ENCODE results near the gene EEF1B2. TPM values are rescaled to one million over a fixed set of nuclear protein-coding genes. Genes with fewer than 3 reads are reported as not detected.
"Not testable (repeated sequence)": the region's sequence is repeated elsewhere in the genome, so short reads cannot be mapped to it uniquely, and the experiment has no call there.

Gene EEF1B2
- total RNA-seq, 2 experiments from 2014 or later, result 639 to 650 TPM

GRCh38 chr2:206150631-206151030, 9.1 kb upstream of the EEF1B2 start:
- peaks cover 29% of the 10 kb centered on the region for H3K36me3 Mint-ChIP-seq (ENCODE audit: low read depth)
- POLR2A ChIA-PET, result no interaction called here
- peak overlapping the region; percentile 55 for H3K27ac Mint-ChIP-seq
- no peak overlapping the region for H3K4me3 Mint-ChIP-seq
- CTCF ChIA-PET, result interaction anchor here (0.9 kb wide), 1 partner anchor 10 kb away, joined by 3 read pairs; no protein-coding TSS in a partner anchor
- peaks cover 11% of the 10 kb centered on the region for H3K4me1 Mint-ChIP-seq
- H3K27me3 Mint-ChIP-seq, result no peaks in the 10 kb centered on the region
- no peak for DNase-seq
- no peaks in the 10 kb centered on the region for H3K9me3 Mint-ChIP-seq

GRCh38 chr2:206154197-206154596, 5.5 kb upstream of the EEF1B2 start:
- peaks cover 2% of the 10 kb centered on the region for H3K9me3 Mint-ChIP-seq
- DNase-seq, result no peak
- H3K36me3 Mint-ChIP-seq (ENCODE audit: low read depth), result peaks cover 18% of the 10 kb centered on the region
- CTCF ChIA-PET, result interaction anchor here (0.6 to 1.7 kb wide), 3 partner anchors 10 to 1517 kb away, joined by 3 to 4 read pairs (median 4); no protein-coding TSS in a partner anchor
- H3K4me1 Mint-ChIP-seq, result peaks cover 28% of the 10 kb centered on the region
- POLR2A ChIA-PET, result interaction anchor here (0.7 kb wide), 1 partner anchor 276 kb away, joined by 4 read pairs; no protein-coding TSS in a partner anchor
- H3K4me3 Mint-ChIP-seq, result no peak overlapping the region
- no peaks in the 10 kb centered on the region for H3K27me3 Mint-ChIP-seq
- no peak overlapping the region for H3K27ac Mint-ChIP-seq

- CTCF ChIA-PET, result interaction anchor here (0.6 to 1.1 kb wide), 2 partner anchors 62 to 609 kb away, joined by 3 read pairs; no protein-coding TSS in a partner anchor
Measured at GRCh38 chr2:206157014-206157413, 2.7 kb upstream of the EEF1B2 start.

GRCh38 chr2:206158563-206159345, 941 bp upstream of the EEF1B2 start:
- peak overlapping the region; percentile 98 for H3K4me3 Mint-ChIP-seq
- ChIA-PET POLR2A (no interaction called here), CTCF (interaction anchor here (0.5 to 0.6 kb wide), 3 partner anchors 214 to 1117 kb away, joined by 3 read pairs; no protein-coding TSS in a partner anchor)
- H3K9me3 Mint-ChIP-seq, result peaks cover 2% of the 10 kb centered on the region
- H3K4me1 Mint-ChIP-seq, result peaks cover 53% of the 10 kb centered on the region
- peak overlapping the region; percentile 98 for H3K27ac Mint-ChIP-seq
- H3K36me3 Mint-ChIP-seq (ENCODE audit: low read depth), result peaks cover 46% of the 10 kb centered on the region
- DNase-seq, result no peak
- no peaks in the 10 kb centered on the region for H3K27me3 Mint-ChIP-seq

More at GRCh38 chr2:206157014-206157413, 2.7 kb upstream of the EEF1B2 start:
- H3K27ac Mint-ChIP-seq, H3K9me3 Mint-ChIP-seq, DNase-seq, H3K27me3 Mint-ChIP-seq, POLR2A ChIA-PET: not testable (repeated sequence)
- Mint-ChIP-seq H3K4me3 (peak overlapping the region; percentile 46), H3K36me3 (ENCODE audit: low read depth) (peaks cover 29% of the 10 kb centered on the region), H3K4me1 (peaks cover 39% of the 10 kb centered on the region)

GRCh38 chr2:206160125-206160806, 571 bp downstream of the EEF1B2 start:
- no peak for DNase-seq
- POLR2A ChIA-PET, result no interaction called here
- Mint-ChIP-seq H3K4me1 (peaks cover 51% of the 10 kb centered on the region), H3K4me3 (peak overlapping the region; percentile 98), H3K27ac (peak overlapping the region; percentile 98), H3K9me3 (peaks cover 2% of the 10 kb centered on the region), H3K27me3 (no peaks in the 10 kb centered on the region), H3K36me3 (ENCODE audit: low read depth) (peaks cover 49% of the 10 kb centered on the region)
- CTCF ChIA-PET, result interaction anchor here (1.9 kb wide), 1 partner anchor 74 kb away, joined by 4 read pairs; the partner anchor contains the start of gene INO80D

DNA sequence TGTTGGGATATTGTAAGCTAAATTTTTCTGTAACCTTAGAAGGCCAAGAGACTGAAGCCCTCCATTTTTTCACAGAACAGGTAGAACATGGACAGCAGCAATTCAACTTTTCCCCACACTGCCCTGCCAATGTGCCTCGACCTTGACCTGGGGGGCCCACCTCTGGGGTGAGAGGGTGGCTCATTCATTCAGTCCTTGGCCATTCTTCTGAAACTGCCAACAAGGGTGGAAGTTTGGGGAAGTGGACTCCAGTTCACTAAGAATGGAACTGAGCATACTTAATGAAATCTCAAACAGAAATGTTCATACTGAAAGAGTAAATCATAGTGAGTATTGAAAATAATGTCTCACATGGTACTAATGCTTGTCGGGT, 1.1 kb downstream of the EEF1B2 start:
- DNase-seq, result no peak
- Mint-ChIP-seq H3K4me1 (peaks cover 51% of the 10 kb centered on the region), H3K27me3 (no peaks in the 10 kb centered on the region), H3K9me3 (peaks cover 2% of the 10 kb centered on the region), H3K4me3 (peak overlapping the region; percentile 98), H3K27ac (peak overlapping the region; percentile 98), H3K36me3 (ENCODE audit: low read depth) (peaks cover 51% of the 10 kb centered on the region)
- POLR2A ChIA-PET, result no interaction called here
- CTCF ChIA-PET, result interaction anchor here (0.7 to 1.9 kb wide), 2 partner anchors 10 to 75 kb away, joined by 3 to 4 read pairs; partner anchors contain the start of gene INO80D

DNA sequence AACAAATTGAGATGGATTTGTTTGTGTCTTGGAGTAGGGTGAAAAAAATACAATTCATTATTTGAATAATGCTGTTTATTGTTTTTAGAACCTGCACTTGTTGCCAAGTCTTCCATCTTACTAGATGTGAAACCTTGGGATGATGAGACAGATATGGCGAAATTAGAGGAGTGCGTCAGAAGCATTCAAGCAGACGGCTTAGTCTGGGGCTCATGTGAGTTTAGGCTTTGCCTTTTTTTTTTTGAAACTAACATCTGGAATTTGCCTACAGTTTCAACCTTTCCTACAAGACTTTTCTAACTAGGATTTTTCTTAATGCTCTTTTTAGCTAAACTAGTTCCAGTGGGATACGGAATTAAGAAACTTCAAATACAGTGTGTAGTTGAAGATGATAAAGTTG, 2.7 kb downstream of the EEF1B2 start:
- DNase-seq, H3K27me3 Mint-ChIP-seq, H3K9me3 Mint-ChIP-seq, H3K27ac Mint-ChIP-seq, POLR2A ChIA-PET, H3K4me3 Mint-ChIP-seq: not testable (repeated sequence)
- Mint-ChIP-seq H3K4me1 (peaks cover 43% of the 10 kb centered on the region), H3K36me3 (ENCODE audit: low read depth) (peaks cover 52% of the 10 kb centered on the region)
- CTCF ChIA-PET, result interaction anchor here (1.9 kb wide), 1 partner anchor 77 kb away, joined by 4 read pairs; the partner anchor contains the start of gene INO80D

DNA sequence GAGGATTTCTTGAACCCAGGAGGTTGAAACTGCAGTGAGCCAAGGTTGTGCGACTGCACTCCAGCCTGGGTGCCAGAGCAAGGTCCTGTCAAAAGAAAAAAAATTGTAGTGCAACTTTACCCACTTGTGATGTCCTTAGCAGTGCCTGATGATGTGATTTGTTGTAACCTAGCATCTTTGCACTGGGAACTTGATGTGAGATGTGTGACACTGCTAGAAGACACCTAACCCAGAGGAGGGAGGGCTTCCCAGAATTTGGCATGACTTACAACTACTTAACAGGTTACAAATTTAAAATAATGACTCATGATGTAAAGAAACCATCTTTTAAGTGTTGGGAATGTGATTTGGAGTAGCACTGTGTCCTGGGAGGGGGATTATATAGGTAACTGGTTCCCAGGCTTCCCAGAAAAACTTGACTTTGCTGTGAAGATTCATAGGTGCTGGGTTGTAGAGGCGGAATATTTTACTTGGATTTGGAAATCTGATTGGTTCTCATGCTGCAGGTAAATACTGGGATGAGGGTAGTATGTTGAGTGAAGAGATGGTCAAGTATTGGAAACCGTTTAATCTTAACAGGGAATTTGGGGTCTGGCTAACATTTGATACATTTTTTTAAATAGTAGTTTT, 3.7 kb downstream of the EEF1B2 start:
- H3K27ac Mint-ChIP-seq, result no peak overlapping the region
- H3K36me3 Mint-ChIP-seq (ENCODE audit: low read depth), result peaks cover 50% of the 10 kb centered on the region
- DNase-seq, result no peak
- peaks cover 35% of the 10 kb centered on the region for H3K4me1 Mint-ChIP-seq
- H3K4me3 Mint-ChIP-seq, result no peak overlapping the region
- ChIA-PET POLR2A (no interaction called here), CTCF (no interaction called here)
- H3K27me3 Mint-ChIP-seq, result no peaks in the 10 kb centered on the region
- H3K9me3 Mint-ChIP-seq, result no peaks in the 10 kb centered on the region

DNA sequence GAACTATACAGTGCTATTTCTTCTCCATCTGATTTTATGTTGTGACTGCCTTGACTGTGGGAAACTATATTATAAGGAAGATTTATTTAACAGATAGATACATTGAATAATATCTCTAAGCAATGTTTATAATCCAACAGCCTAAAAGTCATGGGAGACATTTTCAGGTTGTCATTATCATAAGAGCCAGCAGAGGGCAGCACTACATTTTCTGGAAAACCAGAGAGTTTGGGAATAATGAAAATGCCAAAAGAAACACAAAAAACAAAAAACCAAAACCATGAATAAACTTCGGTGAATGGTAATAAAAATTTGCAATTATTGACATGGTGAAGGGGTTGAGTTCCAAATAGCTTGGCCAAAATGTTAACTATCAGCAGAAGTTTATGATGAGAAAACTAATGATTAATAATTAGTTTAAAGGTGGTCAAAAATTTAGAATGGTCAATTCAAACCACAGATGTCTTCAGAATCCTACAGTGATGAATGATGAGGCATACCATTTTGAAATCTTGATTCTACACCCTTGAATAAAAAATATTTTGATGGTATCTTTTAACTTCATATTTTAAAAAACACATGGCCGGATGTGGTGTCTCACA, 4.7 kb downstream of the EEF1B2 start:
- peak; percentile 37 for DNase-seq
- ChIA-PET POLR2A (no interaction called here), CTCF (no interaction called here)
- peaks cover 48% of the 10 kb centered on the region for H3K36me3 Mint-ChIP-seq (ENCODE audit: low read depth)
- no peaks in the 10 kb centered on the region for H3K9me3 Mint-ChIP-seq
- no peak overlapping the region for H3K4me3 Mint-ChIP-seq
- no peak overlapping the region for H3K27ac Mint-ChIP-seq
- peaks cover 34% of the 10 kb centered on the region for H3K4me1 Mint-ChIP-seq
- no peaks in the 10 kb centered on the region for H3K27me3 Mint-ChIP-seq

GRCh38 chr2:206168230-206168629, 8.5 kb downstream of the EEF1B2 start:
- H3K9me3 Mint-ChIP-seq, result not testable (repeated sequence)

DNA sequence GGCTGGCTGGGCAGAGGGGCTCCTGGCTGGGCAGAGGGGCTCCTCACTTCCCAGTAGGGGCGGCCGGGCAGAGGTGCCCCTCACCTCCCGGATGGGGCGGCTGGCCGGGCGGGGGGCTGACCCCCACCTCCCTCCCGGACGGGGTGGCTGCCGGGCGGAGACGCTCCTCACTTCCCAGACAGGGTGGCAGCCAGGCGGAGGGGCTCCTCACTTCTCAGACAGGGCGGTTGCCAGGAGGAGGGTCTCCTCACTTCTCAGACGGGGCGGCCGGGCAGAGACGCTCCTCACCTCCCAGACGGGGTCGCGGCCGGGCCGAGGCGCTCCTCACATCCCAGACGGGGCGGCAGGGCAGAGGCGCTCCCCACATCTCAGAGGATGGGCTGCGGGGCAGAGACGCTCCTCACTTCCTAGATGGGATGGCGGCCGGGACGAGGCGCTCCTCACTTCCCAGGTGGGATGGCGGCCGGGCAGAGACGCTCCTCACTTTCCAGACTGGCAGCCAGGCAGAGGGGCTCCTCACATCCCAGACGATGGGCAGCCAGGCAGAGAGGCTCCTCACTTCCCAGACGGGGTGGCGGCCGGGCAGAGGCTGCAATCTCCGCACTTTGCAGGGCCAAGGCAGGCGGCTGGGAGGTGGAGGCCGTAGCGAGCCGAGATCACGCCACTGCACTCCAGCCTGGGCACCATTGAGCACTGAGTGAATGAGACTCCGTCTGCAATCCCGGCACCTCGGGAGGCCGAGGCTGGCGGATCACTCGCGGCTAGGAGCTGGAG, 12.1 kb downstream of the EEF1B2 start:
- DNase-seq; CTCF ChIA-PET; H3K4me3 Mint-ChIP-seq; POLR2A ChIA-PET; H3K27ac Mint-ChIP-seq; H3K9me3 Mint-ChIP-seq; H3K27me3 Mint-ChIP-seq; H3K4me1 Mint-ChIP-seq; H3K36me3 Mint-ChIP-seq (ENCODE audit: low read depth): not testable (repeated sequence)

More at GRCh38 chr2:206168230-206168629, 8.5 kb downstream of the EEF1B2 start:
- H3K36me3 Mint-ChIP-seq (ENCODE audit: low read depth), result peaks cover 19% of the 10 kb centered on the region
- H3K27me3 Mint-ChIP-seq, H3K4me3 Mint-ChIP-seq, H3K4me1 Mint-ChIP-seq, CTCF ChIA-PET, H3K27ac Mint-ChIP-seq, POLR2A ChIA-PET, DNase-seq: not testable (repeated sequence)

DNA sequence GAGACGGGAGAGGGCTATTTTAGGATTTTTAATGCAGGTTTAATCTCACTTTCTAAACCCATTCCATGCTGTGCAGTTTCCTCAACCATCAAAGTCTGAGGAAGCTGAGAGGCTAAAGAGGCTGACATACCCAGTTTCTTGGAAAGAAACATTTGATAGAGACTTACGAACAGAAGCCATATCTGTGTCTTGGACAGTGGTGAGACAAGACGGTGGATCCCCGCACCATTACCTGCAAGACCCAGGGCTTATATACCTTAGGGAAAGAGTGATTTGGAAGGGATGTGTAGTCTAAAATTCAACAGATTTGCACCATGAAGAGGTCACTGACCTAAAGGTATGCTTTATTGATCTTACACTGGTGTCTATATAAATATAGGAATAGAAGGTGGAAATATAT, 13.5 kb downstream of the EEF1B2 start:
- no peak overlapping the region for H3K27ac Mint-ChIP-seq
- H3K36me3 Mint-ChIP-seq (ENCODE audit: low read depth), result peaks cover 3% of the 10 kb centered on the region
- no peak overlapping the region for H3K4me3 Mint-ChIP-seq
- no peaks in the 10 kb centered on the region for H3K9me3 Mint-ChIP-seq
- ChIA-PET CTCF (no interaction called here), POLR2A (no interaction called here)
- H3K4me1 Mint-ChIP-seq, result no peaks in the 10 kb centered on the region
- H3K27me3 Mint-ChIP-seq, result peaks cover 3% of the 10 kb centered on the region
- DNase-seq, result no peak

Measured in activated CD4-positive, alpha-beta T cell treated with anti-CD3 and anti-CD28 coated beads, Interleukin-2, amount 10 ng/mL, durations not matched to agents 7 days and 5 days (primary cell).